Vagina (tissue), 2 donors: ENCODE data around the gene DKK3. TPM values are rescaled to one million over a fixed set of nuclear protein-coding genes. Genes with fewer than 3 reads are reported as not detected.
A peak's percentile ranks its signal among the peaks of the same experiment; 100 is the strongest.

Source experiments
- DNase-seq, 2 donors: peaks; one replicate each; pipeline ENCODE4 v3.0.0-alpha.2; 2017; ENCODE audit errors: extremely low spot score in 2 of 2
- H3K27ac ChIP-seq: fragments of 200-600 bp; sonication (generic); one replicate; pipeline ENCODE4 v1.5.1; 2019
- H3K27me3 ChIP-seq: fragments of 200-600 bp; sonication (generic); one replicate; pipeline ENCODE4 v1.5.1; 2019
- H3K36me3 ChIP-seq, 2 donors: fragments of 200-600 bp; sonication (generic); one replicate each; pipeline ENCODE4 v1.5.1; 2017 to 2019
- H3K4me1 ChIP-seq: fragments of 200-600 bp; sonication (generic); one replicate; pipeline ENCODE4 v1.5.1; 2019
- H3K4me3 ChIP-seq, 2 donors: fragments of 200-600 bp; sonication (generic); 1 replicate in 1 of 2; 2 replicates in 1 of 2; pipeline ENCODE4 v1.5.1; 2016 to 2019
- H3K9me3 ChIP-seq: fragments of 200-600 bp; sonication (generic); one replicate; pipeline ENCODE4 v1.5.1; 2019
- POLR2A ChIP-seq, 2 donors: fragments of 450-650 bp; IDR thresholded peaks; one replicate each; pipeline ENCODE4 v1.6.1; 2017; ENCODE audit warnings: antibody characterized with exemption in 2 of 2, mild to moderate bottlenecking in 2 of 2, moderate library complexity in 2 of 2
- POLR2AphosphoS5 ChIP-seq, 2 donors: sonication (generic); formaldehyde crosslinking; IDR thresholded peaks; one replicate each; pipeline ENCODE4 v1.9.0; 2017; ENCODE audit warnings: antibody characterized with exemption in 2 of 2, mild to moderate bottlenecking in 2 of 2, low read depth in 1 of 2; ENCODE audit not compliant: insufficient read depth in 1 of 2
- intact Hi-C: fragments of 100-400 bp; cut with DNase I; formaldehyde crosslinking; loops from one replicate; pipeline ENCODE4 v1.15.1; 2023
- total RNA-seq: library from RNA; depleted of rRNA; stranded (reverse); fragments of >200 nt; gene quantifications from one replicate; pipeline ENCODE4 v1.2.3, GENCODE V29; 2016
- TF ChIP-seq, protein P1 (sequence below), 3 experiments: fragments of 450-650 bp in 2 of 3; fragments of 200-600 bp in 1 of 3; sonication (generic) in 1 of 3; IDR thresholded peaks; one replicate each; pipeline ENCODE4 v1.5.1; 2017 to 2019; ENCODE audit warnings: antibody characterized with exemption in 3 of 3, mild to moderate bottlenecking in 2 of 3, moderate library complexity in 2 of 3

The DKK3 gene
- total RNA-seq, 1 donor from 2014 or later, result 110 TPM

DNA sequence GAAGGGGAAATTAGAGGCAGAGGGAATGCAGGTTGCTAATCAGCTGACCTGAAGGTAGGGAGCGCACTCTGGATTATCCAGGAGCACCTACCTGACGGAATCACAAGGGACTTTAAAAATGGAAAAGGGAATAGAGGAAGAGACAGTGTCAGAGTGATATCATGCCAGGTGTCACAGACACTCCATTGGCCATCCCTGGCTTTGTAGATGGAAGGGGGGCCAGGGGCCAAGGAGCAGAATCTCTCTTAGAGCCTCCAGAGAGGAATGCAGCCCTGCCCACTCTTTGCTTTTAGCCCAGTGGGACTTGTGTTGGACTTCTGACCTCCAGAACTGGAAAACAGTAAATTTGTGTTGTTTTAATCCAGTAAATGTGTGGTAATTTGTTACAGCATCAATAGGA lies 37.9 kb downstream of the DKK3 start:
- Histone ChIP-seq H3K4me1 (peaks cover 59% of the 10 kb centered on the region), H3K36me3 (peaks cover 0 to 5% of the 10 kb centered on the region in 2 donors), H3K4me3 (no peak overlapping the region), H3K27ac (no peak overlapping the region), H3K27me3 (no peaks in the 10 kb centered on the region), H3K9me3 (no peaks in the 10 kb centered on the region)
- no peak for DNase-seq
- intact Hi-C loops, result loop anchor here (10.0 kb wide), 1 partner anchor 74 kb away; no protein-coding TSS in a partner anchor
- TF ChIP-seq POLR2A (IDR thresholded peaks at IDR 0.05), result no peak

DNA sequence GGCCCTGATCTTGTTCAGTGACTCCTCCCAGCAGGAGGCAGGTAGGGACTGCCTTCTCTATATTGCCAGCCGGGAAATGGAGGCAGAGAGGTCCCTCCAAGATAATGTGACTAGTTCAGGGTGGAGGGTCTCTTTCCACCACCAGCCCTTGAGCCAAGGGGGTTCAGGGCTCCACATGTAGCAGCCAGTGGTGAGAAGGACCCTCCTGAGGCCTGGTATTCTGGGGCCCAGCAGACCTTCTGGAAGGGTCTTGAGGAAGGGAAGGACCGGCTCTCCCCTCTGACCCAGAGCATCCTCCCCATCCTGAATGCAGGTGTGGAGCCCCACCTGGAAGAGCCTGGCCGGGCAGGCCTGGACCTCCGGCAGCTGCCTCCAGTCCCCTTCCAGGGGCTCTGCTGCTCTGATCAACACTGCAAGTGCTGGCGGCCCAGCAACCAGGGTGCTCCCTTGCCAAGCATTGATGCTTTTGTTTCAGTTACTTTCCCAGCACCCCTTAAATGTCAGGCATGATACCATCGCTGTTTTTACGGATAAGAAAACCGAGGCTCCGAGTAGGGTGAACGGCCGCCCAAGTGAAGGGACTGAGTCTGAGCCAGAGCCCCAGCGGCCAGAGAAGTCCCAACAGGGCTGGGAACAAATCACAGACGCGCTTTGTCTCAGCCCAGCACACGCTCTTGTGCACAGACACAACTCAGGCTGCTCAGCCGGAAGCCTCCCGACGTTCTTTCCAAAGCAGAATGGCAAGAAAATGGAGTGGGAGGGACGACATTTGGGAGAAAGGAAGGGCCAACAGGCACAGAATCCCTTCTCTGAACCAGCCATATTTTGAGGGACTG lies 38.8 kb downstream of the DKK3 start:
- peak overlapping the region; percentile 68 for H3K27ac ChIP-seq
- peak overlapping the region in 1 of 2 donors; percentile 2 for H3K4me3 ChIP-seq
- peak; percentile 79 to 85 for DNase-seq
- H3K4me1 ChIP-seq, result peaks cover 53% of the 10 kb centered on the region
- no peaks in the 10 kb centered on the region for H3K9me3 ChIP-seq
- peaks cover 0 to 5% of the 10 kb centered on the region in 2 donors for H3K36me3 ChIP-seq
- H3K27me3 ChIP-seq, result no peaks in the 10 kb centered on the region
- TF ChIP-seq POLR2A (IDR thresholded peaks at IDR 0.05) (no peak), POLR2AphosphoS5 (IDR thresholded peaks at IDR 0.05; ENCODE audit: insufficient read depth in 1 of 2, low read depth in 1 of 2) (no peak)
- TF ChIP-seq, protein P1, sequence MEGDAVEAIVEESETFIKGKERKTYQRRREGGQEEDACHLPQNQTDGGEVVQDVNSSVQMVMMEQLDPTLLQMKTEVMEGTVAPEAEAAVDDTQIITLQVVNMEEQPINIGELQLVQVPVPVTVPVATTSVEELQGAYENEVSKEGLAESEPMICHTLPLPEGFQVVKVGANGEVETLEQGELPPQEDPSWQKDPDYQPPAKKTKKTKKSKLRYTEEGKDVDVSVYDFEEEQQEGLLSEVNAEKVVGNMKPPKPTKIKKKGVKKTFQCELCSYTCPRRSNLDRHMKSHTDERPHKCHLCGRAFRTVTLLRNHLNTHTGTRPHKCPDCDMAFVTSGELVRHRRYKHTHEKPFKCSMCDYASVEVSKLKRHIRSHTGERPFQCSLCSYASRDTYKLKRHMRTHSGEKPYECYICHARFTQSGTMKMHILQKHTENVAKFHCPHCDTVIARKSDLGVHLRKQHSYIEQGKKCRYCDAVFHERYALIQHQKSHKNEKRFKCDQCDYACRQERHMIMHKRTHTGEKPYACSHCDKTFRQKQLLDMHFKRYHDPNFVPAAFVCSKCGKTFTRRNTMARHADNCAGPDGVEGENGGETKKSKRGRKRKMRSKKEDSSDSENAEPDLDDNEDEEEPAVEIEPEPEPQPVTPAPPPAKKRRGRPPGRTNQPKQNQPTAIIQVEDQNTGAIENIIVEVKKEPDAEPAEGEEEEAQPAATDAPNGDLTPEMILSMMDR (IDR thresholded peaks at IDR 0.05), result no peak
- intact Hi-C loops, result loop anchor here (10.0 kb wide), 1 partner anchor 75 kb away; no protein-coding TSS in a partner anchor

DNA sequence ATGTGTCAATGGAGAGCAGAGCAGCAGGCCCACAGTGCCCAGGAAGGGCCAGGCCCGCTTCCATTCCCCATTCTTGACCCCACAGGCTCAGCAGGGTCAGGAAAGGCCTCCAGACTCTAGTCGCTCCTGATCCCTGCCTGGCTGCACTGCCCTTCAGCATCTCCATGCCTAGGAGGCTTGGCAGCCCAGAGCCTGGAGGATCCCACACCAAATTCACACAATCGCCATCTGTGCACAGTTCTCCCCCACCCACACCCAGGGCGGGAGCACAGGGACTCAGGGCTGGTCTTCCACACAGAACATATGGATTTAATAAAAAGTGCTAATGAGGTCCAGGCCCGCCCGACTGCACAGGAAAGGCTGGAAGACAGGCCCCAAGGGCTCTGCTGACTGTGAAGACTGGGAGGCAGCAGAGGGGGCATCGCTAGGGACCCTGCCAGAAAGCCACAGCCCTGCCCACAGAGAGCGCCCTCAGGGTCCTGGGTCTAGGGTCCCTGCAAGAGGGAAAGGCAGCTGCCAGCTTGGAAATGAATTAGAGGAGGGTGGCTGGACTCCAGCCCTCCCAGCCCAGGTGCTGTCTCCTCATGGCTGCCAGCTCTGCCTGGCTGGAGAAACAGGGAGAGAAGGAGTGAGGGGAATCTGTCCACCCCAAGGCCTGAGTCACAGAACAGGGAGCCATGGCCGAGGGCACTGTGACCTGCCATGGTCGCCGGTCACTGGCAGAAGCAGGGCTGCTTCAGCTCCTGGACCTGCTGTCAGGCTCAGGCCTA lies 39.7 kb downstream of the DKK3 start:
- peaks cover 0 to 5% of the 10 kb centered on the region in 2 donors for H3K36me3 ChIP-seq
- peak overlapping the region; percentile 68 for H3K27ac ChIP-seq
- H3K4me3 ChIP-seq, result peak overlapping the region in 1 of 2 donors; percentile 2
- H3K9me3 ChIP-seq, result no peaks in the 10 kb centered on the region
- peaks cover 45% of the 10 kb centered on the region for H3K4me1 ChIP-seq
- peak in 1 of 2 donors; percentile 91 for DNase-seq
- intact Hi-C loops, result no loop called here
- no peaks in the 10 kb centered on the region for H3K27me3 ChIP-seq
- TF ChIP-seq POLR2A (IDR thresholded peaks at IDR 0.05) (no peak), POLR2AphosphoS5 (IDR thresholded peaks at IDR 0.05; ENCODE audit: insufficient read depth in 1 of 2, low read depth in 1 of 2) (peak in 1 of 2 donors; percentile 34)
- TF ChIP-seq, protein P1 (IDR thresholded peaks at IDR 0.05), result no peak

DNA sequence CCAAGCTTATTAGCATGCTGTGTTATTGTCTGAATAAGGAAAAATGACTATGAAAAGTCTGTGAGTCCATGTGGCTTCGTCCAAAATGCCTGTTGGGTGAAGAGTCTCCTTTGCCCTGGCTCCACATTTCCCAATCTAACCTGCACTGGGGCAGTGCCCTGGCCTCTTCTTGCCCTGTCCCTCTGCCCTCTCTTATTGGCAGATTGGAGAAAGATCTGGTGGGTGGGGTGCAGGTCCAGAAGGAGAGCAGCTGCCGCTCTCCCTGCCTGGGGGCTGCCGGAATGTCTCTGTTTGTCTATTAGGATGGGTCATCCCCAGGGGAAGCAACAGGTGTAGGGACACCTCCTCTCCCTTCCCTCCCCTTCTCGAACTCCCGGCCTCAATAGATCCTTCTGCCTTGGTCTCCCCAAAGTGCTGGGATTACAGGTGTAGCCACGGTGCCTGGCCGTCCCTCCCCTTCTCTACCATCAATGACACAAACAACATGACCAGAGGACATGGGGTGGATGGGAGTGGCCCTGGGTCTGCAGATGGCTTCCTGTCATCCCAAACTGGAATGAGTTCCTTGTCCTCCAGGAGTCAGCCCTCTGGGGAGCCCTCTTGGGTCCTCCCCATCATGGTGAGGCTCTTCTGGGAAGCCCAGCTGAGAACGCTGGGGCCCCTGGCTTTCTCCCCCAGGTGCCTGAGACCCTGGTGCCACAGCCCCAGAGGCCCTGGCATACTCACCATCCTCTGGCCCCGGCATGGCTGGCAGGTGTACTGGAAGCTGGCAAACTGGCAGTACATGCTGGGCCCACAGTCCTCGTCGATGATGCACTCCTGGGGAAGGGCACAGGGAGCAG lies 40.5 kb downstream of the DKK3 start:
- Histone ChIP-seq H3K9me3 (no peaks in the 10 kb centered on the region), H3K4me1 (peaks cover 37% of the 10 kb centered on the region), H3K4me3 (no peak overlapping the region), H3K27ac (peak overlapping the region; percentile 68), H3K27me3 (no peaks in the 10 kb centered on the region), H3K36me3 (peaks cover 0 to 5% of the 10 kb centered on the region in 2 donors)
- DNase-seq, result no peak
- intact Hi-C loops, result no loop called here
- TF ChIP-seq, protein P1 (IDR thresholded peaks at IDR 0.05), result no peak
- no peak for TF ChIP-seq POLR2A (IDR thresholded peaks at IDR 0.05)
- no peak for TF ChIP-seq POLR2AphosphoS5 (IDR thresholded peaks at IDR 0.05; ENCODE audit: insufficient read depth in 1 of 2, low read depth in 1 of 2)
